Right lobe of liver (tissue), 6 donors: ENCODE data around the gene IL1RAPL1. TPM values are rescaled to one million over a fixed set of nuclear protein-coding genes. Genes with fewer than 3 reads are reported as not detected.

Experiments
- ATAC-seq, 4 donors: fragments of 200-7000 bp; cut with Tn5 transposase; one replicate each; pipeline ENCODE4 v1.9.1; 2020; ENCODE audit warnings: mild to moderate bottlenecking in 4 of 4, moderate library complexity in 4 of 4
- DNase-seq, 3 donors: peaks; one replicate each; pipeline ENCODE4 v3.0.0-alpha.2; 2020
- H3K27ac ChIP-seq, 3 donors: fragments of 200-600 bp; one replicate each; pipeline ENCODE4 v1.8.0; 2022
- H3K27me3 ChIP-seq, 2 donors: fragments of 200-600 bp; one replicate each; pipeline ENCODE4 v1.8.0; 2022
- H3K36me3 ChIP-seq, 4 donors: fragments of 200-600 bp; sonication (generic) in 1 of 4; one replicate each; pipeline versions ENCODE4 v1.5.1 to v1.8.0; 2017 to 2022; ENCODE audit warnings: control low read depth in 1 of 4
- H3K4me1 ChIP-seq, 4 donors: fragments of 200-600 bp; sonication (generic) in 1 of 4; one replicate each; pipeline versions ENCODE4 v1.5.1 to v1.8.0; 2017 to 2022; ENCODE audit warnings: control low read depth in 1 of 4
- H3K4me3 ChIP-seq, 3 donors: fragments of 200-600 bp; one replicate each; pipeline ENCODE4 v1.8.0; 2022
- H3K9me3 ChIP-seq, 4 donors: fragments of 200-600 bp; sonication (generic) in 1 of 4; one replicate each; pipeline versions ENCODE4 v1.5.1 to v1.8.0; 2017 to 2022; ENCODE audit warnings: control low read depth in 1 of 4
- POLR2A ChIP-seq: fragments of 450-650 bp; IDR thresholded peaks from one replicate; pipeline ENCODE4 v1.6.1; 2017; ENCODE audit warnings: antibody characterized with exemption, mild to moderate bottlenecking
- WGBS: methylation state at CpG from one replicate; pipeline ENCODE4 v1.1.6; 2018; ENCODE audit warnings: low coverage, low lambda C conversion rate; ENCODE audit not compliant: insufficient coverage; ENCODE audit errors: missing lambda C conversion rate; 5-methylcytosine and 5-hydroxymethylcytosine counted together
- intact Hi-C, 2 donors: fragments of 100-400 bp; cut with DNase I; formaldehyde crosslinking; loops; one replicate each; pipeline versions ENCODE4 v1.11.2 to v1.14.1; 2022
- total RNA-seq, 6 experiments: library from RNA; depleted of rRNA in 2 of 6; stranded (reverse); fragments of >200 nt in 2 of 6; fragmentation: NEBNext Ultra II Directional in 3 of 6; extraction: Animal tissue kit (Norgen Biotek cat#: 25700) in 3 of 6; gene quantifications; one replicate each; pipeline versions ENCODE4 v1.1.0 to v1.2.4, GENCODE V29; 2016 to 2023
- TF ChIP-seq, protein P1 (sequence below), 4 donors: fragments of 200-600 bp in 3 of 4; fragments of 450-650 bp in 1 of 4; IDR thresholded peaks; one replicate each; pipeline versions ENCODE4 v1.5.1 to v1.8.0; 2016 to 2022; ENCODE audit warnings: antibody characterized with exemption in 4 of 4, mild to moderate bottlenecking in 2 of 4
- donor health status: DM: no; HTN: yes; CAD: no.
- donor health status: DM: no; HTN: no; CAD: no.
- donor health status: DM: no; HTN: no; CAD: no.
- donor health status: DM: no; HTN: yes; CAD: no.
- donor health status: DM: no; HTN: yes; CAD: no.

The IL1RAPL1 gene
- total RNA-seq, 6 experiments from 2014 or later: not detected

DNA sequence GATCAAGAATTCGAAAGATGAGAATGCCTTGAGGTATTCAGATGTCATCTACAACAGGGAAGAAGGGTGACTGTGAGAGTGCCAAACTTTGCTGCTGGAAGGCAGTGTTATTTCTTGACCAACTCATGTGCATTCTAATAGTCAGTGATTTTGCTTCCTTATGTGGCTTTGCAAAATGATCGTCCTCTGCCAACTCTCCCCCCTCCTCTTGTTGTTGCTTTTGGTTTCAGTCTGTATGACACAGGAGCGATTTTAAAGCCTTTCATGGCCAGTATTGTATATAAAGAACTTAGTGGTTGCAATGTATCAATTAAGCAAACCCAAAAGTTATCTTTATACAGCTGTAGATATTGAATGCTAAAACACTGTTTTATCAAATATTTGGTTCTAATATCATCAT, 379.1 kb downstream of the IL1RAPL1 start:
- H3K9me3 ChIP-seq: no peaks in the 10 kb centered on the region
- no peak for ATAC-seq
- H3K4me1 ChIP-seq: no peaks in the 10 kb centered on the region
- intact Hi-C loops: no loop called here
- H3K27me3 ChIP-seq: no peaks in the 10 kb centered on the region
- H3K27ac ChIP-seq: no peak overlapping the region
- 14% methylated on average over 3 of the region's 3 CpGs for WGBS
- no peak for DNase-seq
- H3K4me3 ChIP-seq: no peak overlapping the region
- H3K36me3 ChIP-seq: no peaks in the 10 kb centered on the region
- TF ChIP-seq, protein P1, sequence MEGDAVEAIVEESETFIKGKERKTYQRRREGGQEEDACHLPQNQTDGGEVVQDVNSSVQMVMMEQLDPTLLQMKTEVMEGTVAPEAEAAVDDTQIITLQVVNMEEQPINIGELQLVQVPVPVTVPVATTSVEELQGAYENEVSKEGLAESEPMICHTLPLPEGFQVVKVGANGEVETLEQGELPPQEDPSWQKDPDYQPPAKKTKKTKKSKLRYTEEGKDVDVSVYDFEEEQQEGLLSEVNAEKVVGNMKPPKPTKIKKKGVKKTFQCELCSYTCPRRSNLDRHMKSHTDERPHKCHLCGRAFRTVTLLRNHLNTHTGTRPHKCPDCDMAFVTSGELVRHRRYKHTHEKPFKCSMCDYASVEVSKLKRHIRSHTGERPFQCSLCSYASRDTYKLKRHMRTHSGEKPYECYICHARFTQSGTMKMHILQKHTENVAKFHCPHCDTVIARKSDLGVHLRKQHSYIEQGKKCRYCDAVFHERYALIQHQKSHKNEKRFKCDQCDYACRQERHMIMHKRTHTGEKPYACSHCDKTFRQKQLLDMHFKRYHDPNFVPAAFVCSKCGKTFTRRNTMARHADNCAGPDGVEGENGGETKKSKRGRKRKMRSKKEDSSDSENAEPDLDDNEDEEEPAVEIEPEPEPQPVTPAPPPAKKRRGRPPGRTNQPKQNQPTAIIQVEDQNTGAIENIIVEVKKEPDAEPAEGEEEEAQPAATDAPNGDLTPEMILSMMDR (IDR thresholded peaks at IDR 0.05): no peak
- no peak for TF ChIP-seq POLR2A

DNA sequence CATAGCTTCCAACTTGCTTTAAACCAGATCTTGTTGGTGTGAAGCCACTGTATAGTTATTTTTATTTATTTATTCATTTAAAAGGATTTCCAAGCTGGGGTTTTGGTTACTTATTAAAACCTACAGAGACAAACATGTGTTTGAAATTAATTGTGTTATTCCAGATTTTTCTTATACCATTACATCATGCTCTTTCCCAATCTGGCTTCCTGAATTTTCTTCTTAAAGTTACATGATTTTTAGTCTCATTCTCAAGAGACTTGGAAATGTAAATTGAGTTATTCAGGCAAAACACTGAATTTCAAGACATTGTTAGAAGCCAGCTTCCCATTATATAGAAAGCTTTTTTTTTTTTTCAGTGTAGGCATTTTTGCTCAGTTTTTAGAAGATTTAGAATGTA, 381.9 kb downstream of the IL1RAPL1 start:
- no peak for ATAC-seq
- Histone ChIP-seq H3K27me3 (no peaks in the 10 kb centered on the region), H3K36me3 (no peaks in the 10 kb centered on the region), H3K9me3 (no peaks in the 10 kb centered on the region), H3K4me1 (no peaks in the 10 kb centered on the region), H3K4me3 (no peak overlapping the region), H3K27ac (no peak overlapping the region)
- intact Hi-C loops: no loop called here
- TF ChIP-seq, protein P1 (IDR thresholded peaks at IDR 0.05): no peak
- TF ChIP-seq POLR2A: no peak
- no peak for DNase-seq

DNA sequence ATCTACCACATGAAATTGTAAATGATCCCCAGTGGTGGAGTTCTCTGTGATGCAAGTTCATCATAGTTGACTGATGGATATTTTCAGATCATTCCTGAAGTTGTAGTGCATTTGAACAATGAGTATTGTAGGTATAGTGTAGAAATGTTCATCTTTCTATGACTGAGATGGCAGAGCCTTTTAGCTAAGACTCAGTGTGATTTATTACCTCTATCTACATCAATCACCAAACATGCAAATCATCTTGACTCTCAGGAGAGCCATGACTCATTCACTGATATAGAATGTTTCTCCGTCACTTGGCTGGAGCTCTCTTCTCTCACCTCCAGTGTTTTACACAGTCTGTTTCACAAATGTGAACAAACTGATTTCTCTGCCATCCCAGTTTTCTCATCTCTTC, 392.6 kb downstream of the IL1RAPL1 start:
- 71% methylated on average over 1 of the region's 1 CpG for WGBS
- no peaks in the 10 kb centered on the region for H3K27me3 ChIP-seq
- no peak overlapping the region for H3K4me3 ChIP-seq
- no peak overlapping the region for H3K27ac ChIP-seq
- DNase-seq (no peak), ATAC-seq (no peak)
- H3K4me1 ChIP-seq: no peaks in the 10 kb centered on the region
- no peaks in the 10 kb centered on the region for H3K36me3 ChIP-seq
- TF ChIP-seq, protein P1 (IDR thresholded peaks at IDR 0.05): no peak
- TF ChIP-seq POLR2A: no peak
- H3K9me3 ChIP-seq: no peaks in the 10 kb centered on the region
- intact Hi-C loops: no loop called here

DNA sequence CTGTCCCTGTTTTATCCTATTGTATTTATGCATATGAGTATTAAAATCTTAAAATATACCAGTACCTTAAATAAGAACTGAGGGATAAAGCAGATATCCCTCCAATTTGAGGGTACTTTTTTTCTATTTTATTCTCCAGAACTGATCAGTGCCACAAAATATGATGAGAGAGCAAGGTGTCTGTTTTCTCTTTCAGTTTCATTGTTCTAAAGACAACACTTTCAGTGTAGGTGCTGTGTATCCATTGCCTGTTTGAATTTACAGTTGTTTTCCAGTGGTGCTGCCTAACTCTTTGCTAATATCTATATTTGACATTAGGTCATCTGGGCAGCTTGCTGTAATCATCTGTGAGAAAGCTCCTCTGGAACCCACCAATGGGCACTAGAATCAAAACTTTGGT, 394.7 kb downstream of the IL1RAPL1 start:
- DNase-seq (no peak), ATAC-seq (no peak)
- Histone ChIP-seq H3K4me3 (no peak overlapping the region), H3K27ac (no peak overlapping the region), H3K9me3 (no peaks in the 10 kb centered on the region), H3K27me3 (no peaks in the 10 kb centered on the region), H3K4me1 (no peaks in the 10 kb centered on the region), H3K36me3 (no peaks in the 10 kb centered on the region)
- TF ChIP-seq POLR2A: no peak
- TF ChIP-seq, protein P1 (IDR thresholded peaks at IDR 0.05): no peak
- intact Hi-C loops: no loop called here

DNA sequence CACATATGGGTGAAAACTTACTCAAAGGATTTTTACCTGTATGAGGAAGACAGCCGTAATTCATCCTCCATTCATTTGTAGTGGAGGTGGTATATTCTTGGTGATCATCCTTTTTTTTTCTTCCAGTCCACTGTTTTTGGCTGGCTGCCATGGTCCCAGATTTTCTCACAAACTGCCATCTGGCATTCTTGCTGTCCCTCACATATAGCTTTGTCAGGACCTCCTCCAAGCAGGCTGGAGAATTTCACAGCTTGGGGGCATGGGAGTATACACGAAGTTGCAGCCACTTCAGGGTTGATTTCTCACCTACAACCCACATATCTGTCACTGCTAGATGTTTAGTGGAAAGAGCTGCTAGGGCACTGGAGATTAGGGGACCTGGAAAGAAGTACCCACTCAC, 401.0 kb downstream of the IL1RAPL1 start:
- H3K4me1 ChIP-seq: no peaks in the 10 kb centered on the region
- H3K9me3 ChIP-seq: no peaks in the 10 kb centered on the region
- TF ChIP-seq, protein P1 (IDR thresholded peaks at IDR 0.05): no peak
- no peak for TF ChIP-seq POLR2A
- no peak overlapping the region for H3K4me3 ChIP-seq
- no peaks in the 10 kb centered on the region for H3K36me3 ChIP-seq
- ATAC-seq (no peak), DNase-seq (no peak)
- no peak overlapping the region for H3K27ac ChIP-seq
- 43% methylated on average over 2 of the region's 2 CpGs for WGBS
- intact Hi-C loops: no loop called here
- H3K27me3 ChIP-seq: no peaks in the 10 kb centered on the region
